Activated CD4-positive, alpha-beta memory T cell treated with anti-CD3 and anti-CD28 coated beads for 36 hours (primary cell): Measurements from ENCODE around the gene EVC2. TPM values are rescaled to one million over a fixed set of nuclear protein-coding genes. Genes with fewer than 3 reads are reported as not detected.
"Not testable (repeated sequence)": the region's sequence is repeated elsewhere in the genome, so short reads cannot be mapped to it uniquely, and the experiment has no call there.

Experiments
- CTCF ChIA-PET: fragments of 350-600 bp; sonication (Branson Sonifier 250); formaldehyde crosslinking; loops from one replicate; lab custom pipeline; 2021; ENCODE audit warnings: antibody characterized with exemption, inconsistent platforms; lab: Charles Lee
- POLR2A ChIA-PET: fragments of 350-600 bp; sonication (Branson Sonifier 250); formaldehyde crosslinking; loops from one replicate; lab custom pipeline; 2021; ENCODE audit warnings: antibody characterized with exemption; lab: Charles Lee
- DNase-seq: peaks from one replicate; pipeline ENCODE4 v3.0.0-alpha.2; 2020
- H3K27ac Mint-ChIP-seq: one replicate; pipeline ENCODE4 v1.8.0; 2021; ENCODE audit warnings: mixed read lengths
- H3K27me3 Mint-ChIP-seq: one replicate; pipeline ENCODE4 v1.8.0; 2021; ENCODE audit warnings: mixed read lengths
- H3K36me3 Mint-ChIP-seq: one replicate; pipeline ENCODE4 v1.8.0; 2021; ENCODE audit warnings: mixed read lengths
- H3K4me1 Mint-ChIP-seq: one replicate; pipeline ENCODE4 v1.8.0; 2021; ENCODE audit warnings: low read depth, mixed read lengths
- H3K4me3 Mint-ChIP-seq: one replicate; pipeline ENCODE4 v1.8.0; 2021; ENCODE audit warnings: mild to moderate bottlenecking, mixed read lengths
- H3K9me3 Mint-ChIP-seq: one replicate; pipeline ENCODE4 v1.8.0; 2021; ENCODE audit warnings: mixed read lengths
- intact Hi-C: fragments of 100-400 bp; cut with micrococcal nuclease; formaldehyde crosslinking; loops from one replicate; pipeline ENCODE4 v1.15.1; 2023
- total RNA-seq, 2 experiments: library from RNA; stranded (reverse); gene quantifications; one replicate each; pipeline ENCODE4 v1.2.3, GENCODE V29; 2021

Gene EVC2
- total RNA-seq, 2 experiments from 2014 or later = 1.7 to 1.8 TPM

- H3K27me3 Mint-ChIP-seq = no peaks in the 10 kb centered on the region
- intact Hi-C loops = no loop called here
- CTCF ChIA-PET = no interaction called here
- H3K36me3 Mint-ChIP-seq = peaks cover 2% of the 10 kb centered on the region
- no peak overlapping the region for H3K4me3 Mint-ChIP-seq
- no peaks in the 10 kb centered on the region for H3K4me1 Mint-ChIP-seq
- DNase-seq = no peak
- H3K9me3 Mint-ChIP-seq = no peaks in the 10 kb centered on the region
- H3K27ac Mint-ChIP-seq = no peak overlapping the region
- POLR2A ChIA-PET = no interaction called here
These were observed 85.8 kb downstream of the EVC2 start for GRCh38 chr4:5622596-5622995.

- Mint-ChIP-seq H3K4me3 (no peak overlapping the region), H3K27ac (no peak overlapping the region), H3K27me3 (no peaks in the 10 kb centered on the region), H3K4me1 (no peaks in the 10 kb centered on the region), H3K9me3 (no peaks in the 10 kb centered on the region), H3K36me3 (no peaks in the 10 kb centered on the region)
- intact Hi-C loops = no loop called here
- ChIA-PET CTCF (no interaction called here), POLR2A (no interaction called here)
- no peak for DNase-seq
These were observed 88.3 kb downstream of the EVC2 start for GRCh38 chr4:5619913-5620625.

GRCh38 chr4:5618051-5618960, 90.1 kb downstream of the EVC2 start:
- POLR2A ChIA-PET = no interaction called here
- Mint-ChIP-seq H3K4me3 (no peak overlapping the region), H3K4me1 (no peaks in the 10 kb centered on the region), H3K9me3 (no peaks in the 10 kb centered on the region), H3K36me3 (no peaks in the 10 kb centered on the region), H3K27ac (no peak overlapping the region), H3K27me3 (no peaks in the 10 kb centered on the region)
- intact Hi-C loops = no loop called here
- CTCF ChIA-PET = no interaction called here
- no peak for DNase-seq

DNA sequence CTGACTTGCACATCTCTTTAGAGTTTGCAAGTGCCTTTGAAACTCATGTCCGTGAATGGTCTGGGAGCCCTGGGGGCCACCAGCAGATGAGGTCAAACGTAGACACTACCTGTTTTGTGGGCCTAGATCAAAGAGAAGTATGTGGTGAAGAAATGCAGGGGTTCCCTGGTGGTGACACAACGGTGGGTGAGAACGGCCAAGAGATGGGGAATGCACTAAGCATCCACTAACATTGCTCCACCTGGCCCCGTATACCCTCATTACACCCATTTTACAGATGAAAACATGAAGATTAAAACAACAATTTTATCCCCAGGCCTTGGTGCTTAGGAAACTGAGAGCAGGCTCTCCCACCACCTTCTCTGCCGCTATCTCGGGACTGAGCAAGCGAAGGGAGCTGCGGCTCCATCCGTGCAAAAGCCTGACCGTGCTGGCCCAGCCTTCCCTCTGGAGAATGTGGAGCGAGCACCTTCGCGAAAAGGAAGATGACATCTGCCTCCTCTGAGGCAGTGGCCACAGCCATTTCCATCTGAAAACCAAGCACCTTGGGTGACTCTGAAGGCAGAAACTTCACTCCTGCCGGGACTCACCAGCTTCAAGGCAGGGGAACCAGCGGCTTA, 91.9 kb downstream of the EVC2 start:
- no peaks in the 10 kb centered on the region for H3K9me3 Mint-ChIP-seq
- no peaks in the 10 kb centered on the region for H3K4me1 Mint-ChIP-seq
- no peak overlapping the region for H3K4me3 Mint-ChIP-seq
- H3K27me3 Mint-ChIP-seq = no peaks in the 10 kb centered on the region
- DNase-seq = no peak
- H3K36me3 Mint-ChIP-seq = no peaks in the 10 kb centered on the region
- ChIA-PET CTCF (no interaction called here), POLR2A (no interaction called here)
- intact Hi-C loops = no loop called here
- no peak overlapping the region for H3K27ac Mint-ChIP-seq

DNA sequence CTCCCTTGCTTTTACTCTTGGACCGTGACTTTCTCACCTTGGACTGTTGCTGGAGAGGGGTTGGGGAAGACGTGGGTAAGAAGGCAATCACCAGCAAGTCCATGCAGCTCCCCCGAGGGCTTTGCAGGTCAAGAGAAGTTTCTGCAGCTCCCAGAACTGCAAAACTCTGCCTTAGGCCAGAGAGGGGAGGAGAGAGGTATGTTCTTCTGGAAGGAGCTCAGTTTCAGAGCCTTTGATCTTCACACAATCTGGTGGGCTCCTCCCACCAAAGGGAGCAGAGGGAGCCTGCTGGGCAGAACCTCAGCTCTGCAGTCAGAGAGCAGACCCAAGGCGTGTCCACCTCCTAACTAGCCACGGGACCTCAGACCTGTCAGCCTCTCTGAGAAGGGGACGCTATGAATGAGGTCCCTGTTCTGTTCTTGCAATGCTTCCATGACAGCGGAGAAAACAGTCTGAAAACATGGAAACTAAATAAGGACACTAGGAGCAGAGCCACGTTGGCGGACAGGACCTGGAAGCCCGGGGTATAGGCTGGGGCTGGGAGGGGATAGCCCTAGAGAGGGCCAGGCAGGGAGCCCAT, 92.8 kb downstream of the EVC2 start:
- DNase-seq = no peak
- Mint-ChIP-seq H3K27ac (no peak overlapping the region), H3K36me3 (no peaks in the 10 kb centered on the region), H3K9me3 (no peaks in the 10 kb centered on the region), H3K4me1 (no peaks in the 10 kb centered on the region), H3K4me3 (no peak overlapping the region), H3K27me3 (no peaks in the 10 kb centered on the region)
- POLR2A ChIA-PET = no interaction called here
- intact Hi-C loops = no loop called here
- CTCF ChIA-PET = no interaction called here

DNA sequence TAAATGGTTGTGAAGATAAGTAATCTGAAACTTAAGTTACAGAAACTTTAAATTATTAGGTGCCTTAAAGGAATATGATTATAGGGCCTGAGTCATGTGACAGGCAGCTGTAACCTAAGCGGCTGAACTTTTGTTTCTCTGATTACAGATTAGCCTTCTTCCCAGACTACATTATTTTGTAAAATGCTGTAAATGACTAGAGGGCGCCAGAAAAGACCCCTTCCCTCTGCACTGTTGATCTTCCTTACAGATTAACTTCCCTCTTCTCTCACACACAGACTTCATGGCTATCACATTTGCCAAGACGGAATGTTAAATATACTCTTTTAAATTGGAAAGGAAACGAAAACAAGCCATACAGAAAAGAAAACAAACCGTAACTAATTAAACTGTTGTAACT, 96.6 kb downstream of the EVC2 start:
- Mint-ChIP-seq H3K27me3 (no peaks in the 10 kb centered on the region), H3K27ac (no peak overlapping the region), H3K36me3 (no peaks in the 10 kb centered on the region), H3K4me3 (no peak overlapping the region), H3K9me3 (no peaks in the 10 kb centered on the region), H3K4me1 (no peaks in the 10 kb centered on the region)
- ChIA-PET POLR2A (no interaction called here), CTCF (no interaction called here)
- no peak for DNase-seq
- intact Hi-C loops = no loop called here

DNA sequence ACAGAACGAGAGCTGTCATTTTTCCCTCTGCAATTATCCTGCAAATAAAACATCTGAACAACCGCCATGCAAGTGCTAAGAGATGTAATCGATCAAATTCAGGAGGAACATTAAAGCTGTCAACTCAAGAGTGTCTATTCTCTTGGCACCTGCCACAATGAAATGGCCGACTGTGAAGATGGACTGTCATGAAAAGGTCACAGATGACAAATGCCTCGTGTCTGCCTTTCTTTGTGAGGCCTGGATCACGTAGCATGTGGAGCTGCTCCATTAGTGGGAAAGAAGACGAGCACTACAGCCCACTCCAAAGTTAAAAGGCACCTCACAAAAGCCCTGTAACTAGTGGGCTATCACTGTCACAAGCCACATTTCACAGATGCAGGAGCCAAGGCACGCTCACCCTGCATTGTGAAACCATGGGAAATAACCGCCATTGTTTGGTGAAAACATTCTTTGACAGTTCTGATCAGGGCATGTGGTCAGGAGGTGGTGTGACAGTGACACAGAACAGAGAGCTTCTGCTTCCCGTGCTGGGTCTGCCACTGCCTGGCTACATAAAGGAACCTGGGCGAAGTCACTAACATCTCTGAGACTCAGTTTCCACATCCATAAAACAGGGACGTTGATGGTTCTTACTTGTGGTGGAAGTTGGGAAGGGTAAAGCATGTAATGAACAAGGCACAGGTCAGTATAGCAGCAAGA, 98.9 kb downstream of the EVC2 start:
- ChIA-PET POLR2A (interaction anchor here (0.7 kb wide), 1 partner anchor 137 kb away, joined by 3 read pairs; no protein-coding TSS in a partner anchor), CTCF (interaction anchor here (0.6 kb wide), 1 partner anchor 264 kb away, joined by 3 read pairs; no protein-coding TSS in a partner anchor)
- Mint-ChIP-seq H3K27ac (no peak overlapping the region), H3K4me1 (no peaks in the 10 kb centered on the region), H3K36me3 (no peaks in the 10 kb centered on the region), H3K27me3 (no peaks in the 10 kb centered on the region), H3K4me3 (no peak overlapping the region), H3K9me3 (no peaks in the 10 kb centered on the region)
- intact Hi-C loops = no loop called here
- no peak for DNase-seq

DNA sequence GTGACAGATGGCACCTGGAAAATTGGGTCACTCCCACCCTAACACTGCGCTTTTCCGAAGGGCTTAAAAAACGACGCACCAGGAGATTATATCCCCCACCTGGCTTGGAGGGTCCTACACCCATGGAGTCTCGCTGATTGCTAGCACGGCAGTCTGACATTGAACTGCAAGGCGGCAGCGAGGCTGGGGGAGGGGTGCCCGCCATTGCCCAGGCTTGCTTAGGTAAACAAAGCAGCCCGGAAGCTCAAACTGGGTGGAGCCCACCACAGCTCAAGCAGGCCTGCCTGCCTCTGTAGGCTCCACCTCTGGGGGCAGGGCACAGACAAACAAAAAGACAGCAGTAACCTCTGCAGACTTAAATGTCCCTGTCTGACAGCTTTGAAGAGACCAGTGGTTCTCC, 114.5 kb downstream of the EVC2 start:
- CTCF ChIA-PET = not testable (repeated sequence)

GRCh38 chr4:5592272-5592671, 116.1 kb downstream of the EVC2 start:
- CTCF ChIA-PET = no interaction called here
- Mint-ChIP-seq H3K4me3 (no peak overlapping the region), H3K27me3 (no peaks in the 10 kb centered on the region), H3K36me3 (peaks cover 10% of the 10 kb centered on the region), H3K27ac (no peak overlapping the region), H3K4me1 (no peaks in the 10 kb centered on the region), H3K9me3 (peaks cover 26% of the 10 kb centered on the region)
- intact Hi-C loops = no loop called here
- no peak for DNase-seq
- POLR2A ChIA-PET = no interaction called here

More for the DNA sequence above, 114.5 kb downstream of the EVC2 start:
- peaks cover 19% of the 10 kb centered on the region for H3K9me3 Mint-ChIP-seq
- intact Hi-C loops, H3K27me3 Mint-ChIP-seq, H3K4me3 Mint-ChIP-seq, H3K27ac Mint-ChIP-seq, POLR2A ChIA-PET, H3K4me1 Mint-ChIP-seq, H3K36me3 Mint-ChIP-seq, DNase-seq: not testable (repeated sequence)

DNA sequence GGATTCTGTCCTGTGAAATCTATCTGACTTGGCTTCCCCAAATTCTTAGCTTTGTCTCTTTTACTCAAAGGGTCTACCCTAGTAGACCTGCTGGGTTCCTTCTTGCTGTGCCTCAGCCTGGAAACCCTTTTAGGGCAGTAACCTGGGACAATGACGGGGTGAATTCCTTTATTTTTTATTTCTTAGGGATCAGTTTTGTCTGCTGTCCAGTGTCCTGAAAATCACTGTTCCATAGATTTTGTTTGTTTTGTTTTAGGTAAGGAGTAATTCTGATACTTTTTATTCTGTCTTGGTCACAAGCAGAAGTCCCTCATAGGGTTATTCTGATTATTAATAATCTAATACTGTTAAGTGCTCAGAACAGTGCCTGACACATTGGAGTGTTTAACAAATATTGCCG, 118.9 kb downstream of the EVC2 start:
- POLR2A ChIA-PET = no interaction called here
- peaks cover 17% of the 10 kb centered on the region for H3K9me3 Mint-ChIP-seq
- H3K4me1 Mint-ChIP-seq = no peaks in the 10 kb centered on the region
- DNase-seq = no peak
- no peaks in the 10 kb centered on the region for H3K27me3 Mint-ChIP-seq
- intact Hi-C loops = no loop called here
- H3K27ac Mint-ChIP-seq = no peak overlapping the region
- H3K4me3 Mint-ChIP-seq = no peak overlapping the region
- H3K36me3 Mint-ChIP-seq = peaks cover 4% of the 10 kb centered on the region
- CTCF ChIA-PET = no interaction called here

- H3K4me3 Mint-ChIP-seq = no peak overlapping the region
- ChIA-PET POLR2A (no interaction called here), CTCF (no interaction called here)
- H3K36me3 Mint-ChIP-seq = peaks cover 8% of the 10 kb centered on the region
- H3K9me3 Mint-ChIP-seq = peaks cover 20% of the 10 kb centered on the region
- no peak for DNase-seq
- no peaks in the 10 kb centered on the region for H3K4me1 Mint-ChIP-seq
- intact Hi-C loops = no loop called here
- H3K27ac Mint-ChIP-seq = no peak overlapping the region
- no peaks in the 10 kb centered on the region for H3K27me3 Mint-ChIP-seq
These were observed 120.3 kb downstream of the EVC2 start for GRCh38 chr4:5588046-5588445.

- ChIA-PET POLR2A (no interaction called here), CTCF (no interaction called here)
- Mint-ChIP-seq H3K4me3 (no peak overlapping the region), H3K4me1 (no peaks in the 10 kb centered on the region), H3K27me3 (no peaks in the 10 kb centered on the region), H3K27ac (no peak overlapping the region), H3K9me3 (peaks cover 5% of the 10 kb centered on the region), H3K36me3 (peaks cover 4% of the 10 kb centered on the region)
- DNase-seq = no peak
- intact Hi-C loops = no loop called here
These were observed 132.4 kb downstream of the EVC2 start for GRCh38 chr4:5575941-5576340.
